A549 treated with Mapracorat at 1 μM for 4 hours (cell line): ENCODE data around the gene TREML2. TPM values are rescaled to one million over a fixed set of nuclear protein-coding genes. Genes with fewer than 3 reads are reported as not detected.

Experiments
- total RNA-seq: library from RNA; stranded (reverse); fragments of 200-300 nt; extraction: Qiagen RNA extraction; gene quantifications from 5 replicates; pipeline ENCODE4 v1.2.3, GENCODE V29; 2022

Gene TREML2, protein sequence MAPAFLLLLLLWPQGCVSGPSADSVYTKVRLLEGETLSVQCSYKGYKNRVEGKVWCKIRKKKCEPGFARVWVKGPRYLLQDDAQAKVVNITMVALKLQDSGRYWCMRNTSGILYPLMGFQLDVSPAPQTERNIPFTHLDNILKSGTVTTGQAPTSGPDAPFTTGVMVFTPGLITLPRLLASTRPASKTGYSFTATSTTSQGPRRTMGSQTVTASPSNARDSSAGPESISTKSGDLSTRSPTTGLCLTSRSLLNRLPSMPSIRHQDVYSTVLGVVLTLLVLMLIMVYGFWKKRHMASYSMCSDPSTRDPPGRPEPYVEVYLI
- total RNA-seq, result not detected in 5 replicates

DNA sequence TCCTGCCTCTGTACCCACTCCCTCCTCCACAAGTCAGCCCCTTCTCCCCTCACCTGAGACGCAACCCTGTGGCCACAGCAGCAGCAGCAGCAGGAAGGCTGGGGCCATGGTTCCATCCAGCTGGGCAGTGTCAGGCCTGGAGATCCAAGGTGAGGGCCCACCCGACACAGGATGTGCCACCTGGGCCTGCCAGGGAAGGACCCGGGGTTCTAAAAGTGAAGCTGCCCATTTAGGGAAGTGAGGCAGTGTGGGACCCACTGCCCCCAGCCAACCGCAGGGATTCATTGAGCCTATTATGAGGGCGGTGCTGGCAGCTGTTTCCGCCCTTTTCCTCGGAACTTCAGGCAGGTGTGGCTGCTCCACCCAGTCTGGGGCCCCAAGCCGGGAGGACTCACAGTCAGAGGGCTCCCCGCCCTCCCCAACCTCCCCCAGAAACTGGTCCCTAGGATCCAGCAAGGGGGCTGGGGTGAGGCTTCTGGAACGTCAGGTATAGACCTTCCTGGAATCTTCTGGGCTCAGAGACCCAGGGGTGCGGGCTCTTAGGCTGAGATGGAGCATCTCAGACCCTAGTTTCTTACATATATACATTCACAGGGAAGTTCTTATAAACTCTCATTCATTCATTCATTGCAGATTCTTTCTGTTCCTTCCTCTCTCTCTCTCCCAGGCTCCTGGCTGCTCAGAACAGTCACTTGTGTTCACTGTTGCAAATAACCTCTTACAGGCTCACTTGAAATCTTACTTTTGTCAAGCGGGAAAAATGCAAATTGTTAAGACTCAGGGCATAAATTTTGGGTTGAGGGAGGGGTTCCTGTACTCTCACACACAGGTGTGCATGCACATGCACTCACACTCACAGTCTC lies at the start of gene TREML2:
TREML2 (minus strand) TSS at position 249 of the 863 bp plus-strand sequence; CDS start at position 108, 141 bp downstream.

DNA sequence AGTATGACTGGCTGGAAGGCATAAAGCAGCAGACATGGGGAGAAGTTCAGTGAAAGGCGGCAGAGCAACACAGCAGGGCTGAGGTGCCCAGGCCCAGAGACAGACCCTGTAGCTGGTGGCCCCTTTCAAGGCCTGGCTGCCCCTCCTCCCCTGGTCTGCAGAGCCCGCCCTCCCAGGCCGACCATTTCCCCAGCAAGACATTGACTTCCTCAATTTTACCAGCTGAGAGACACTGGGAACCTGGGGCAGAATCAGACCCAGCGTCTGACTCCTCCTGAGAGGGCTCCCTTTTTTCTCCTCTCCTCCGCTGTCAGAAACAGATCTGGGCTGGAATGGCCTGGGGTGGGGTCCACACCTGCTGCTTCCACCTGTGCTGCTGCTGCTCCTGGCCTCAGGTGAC lies 27.1 kb upstream of the TREML2 start, which contains the start of gene TREML4:
TREML4 (plus strand) TSS at position 254 of the 400 bp plus-strand sequence; CDS start at position 333, 79 bp downstream.

GRCh38 chr6:41162687-41163418 lies 38.1 kb downstream of the TREML2 start, which contains the start of gene TREM2:
TSS of gene TREM2 (minus strand) at chr6:41163116. CDS start at chr6:41163082, 34 bp downstream.

DNA sequence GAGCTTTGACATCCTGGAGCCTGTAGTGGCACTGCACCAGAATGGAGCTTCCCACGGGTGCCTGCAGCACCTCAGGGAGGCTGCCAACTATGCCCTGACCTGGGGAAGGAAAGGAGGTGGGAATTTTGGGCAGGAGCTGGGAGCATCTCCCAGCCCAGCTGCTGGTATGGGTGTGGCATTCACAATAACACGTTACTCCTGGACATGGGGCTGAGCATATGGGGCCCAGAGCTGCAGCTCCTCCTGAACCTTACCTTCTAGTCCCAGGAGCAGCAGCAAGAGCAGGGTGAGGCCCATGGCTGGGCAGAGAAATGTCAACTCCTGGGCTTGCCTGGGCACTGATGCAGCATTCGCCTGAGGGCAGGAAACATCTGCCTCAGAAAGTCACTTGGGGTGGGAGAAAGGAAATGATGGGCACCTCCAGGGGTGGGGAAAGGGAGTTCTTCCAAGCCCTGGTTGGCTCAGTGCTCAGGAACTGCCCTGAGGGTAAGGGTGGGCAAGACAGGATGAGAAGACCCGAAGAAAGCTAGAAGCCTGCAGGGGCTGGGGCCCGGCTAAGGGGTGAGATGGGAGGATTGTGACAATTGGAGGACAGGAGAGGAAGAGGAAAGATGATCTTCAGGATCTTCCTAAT lies 46.8 kb downstream of the TREML2 start, which contains the start of gene TREML1:
TREML1 (minus strand) TSS at position 356 of the 634 bp plus-strand sequence; CDS start at position 297, 59 bp downstream.

Other genes with a start within 250 kb of the TREML2 start
- gene UNC5CL, start 161.9 kb downstream of the TREML2 start, total RNA-seq, result 0.33 to 0.62 TPM (median 0.49 TPM) in 5 replicates
- not detected in 5 replicates for gene TSPO2, start 158.7 kb downstream of the TREML2 start, total RNA-seq
- not detected in 5 replicates for gene APOBEC2, start 147.9 kb downstream of the TREML2 start, total RNA-seq
- 15.9 to 21.1 TPM (median 20.1 TPM) in 5 replicates for gene OARD1, start 128.8 kb downstream of the TREML2 start, total RNA-seq
- 10.8 to 14.1 TPM (median 12.0 TPM) in 5 replicates for gene NFYA, start 128.2 kb downstream of the TREML2 start, total RNA-seq
- gene TREML1, start 46.8 kb downstream of the TREML2 start, total RNA-seq, result not detected in 5 replicates
- gene TREM2, start 38.0 kb downstream of the TREML2 start, total RNA-seq, result not detected in 5 replicates
- not detected in 5 replicates for gene TREML4, start 27.2 kb upstream of the TREML2 start, total RNA-seq
- 0.13 to 0.50 TPM (median 0.24 TPM) in 5 replicates for gene TREM1, start 85.5 kb upstream of the TREML2 start, total RNA-seq
- gene NCR2, start 134.5 kb upstream of the TREML2 start, total RNA-seq, result not detected in 5 replicates